Stomach (tissue), 9 donors: ENCODE data around the gene SRL. TPM values are rescaled to one million over a fixed set of nuclear protein-coding genes. Genes with fewer than 3 reads are reported as not detected.
A peak's percentile ranks its signal among the peaks of the same experiment; 100 is the strongest.

Source experiments
- DNase-seq, 2 donors: peaks; one replicate each; pipeline versions ENCODE4 v3.0.0 to v3.0.0-alpha.2; 2013 to 2019
- H3K27ac ChIP-seq, 5 donors: fragments of 200-600 bp in 4 of 5; sonication (generic) in 4 of 5; one replicate each; pipeline ENCODE4 v1.5.1; 2013 to 2019; ENCODE audit warnings: mild to moderate bottlenecking in 1 of 5, moderate library complexity in 1 of 5
- H3K27me3 ChIP-seq, 3 donors: fragments of 200-600 bp; sonication (generic); one replicate each; pipeline ENCODE4 v1.5.1; 2017 to 2019; ENCODE audit warnings: mixed run types in 1 of 3
- H3K36me3 ChIP-seq, 4 donors: fragments of 200-600 bp; sonication (generic); 1 replicate in 3 of 4; 2 replicates in 1 of 4; pipeline ENCODE4 v1.5.1; 2016 to 2019
- H3K4me1 ChIP-seq, 4 donors: fragments of 200-600 bp; sonication (generic); one replicate each; pipeline ENCODE4 v1.5.1; 2016 to 2019
- H3K4me3 ChIP-seq, 4 donors: fragments of 200-600 bp; sonication (generic) in 3 of 4; one replicate each; pipeline ENCODE4 v1.5.1; 2016 to 2019; ENCODE audit warnings: mild to moderate bottlenecking in 1 of 4
- H3K9me3 ChIP-seq, 4 donors: fragments of 200-600 bp; sonication (generic); one replicate each; pipeline ENCODE4 v1.5.1; 2016 to 2019
- EP300 ChIP-seq: sonication (generic); formaldehyde crosslinking; IDR thresholded peaks from one replicate; pipeline ENCODE4 v1.6.1; 2017; ENCODE audit warnings: antibody characterized with exemption
- POLR2A ChIP-seq, 4 donors: fragments of 450-650 bp; IDR thresholded peaks; one replicate each; pipeline ENCODE4 v1.6.1; 2016; ENCODE audit warnings: antibody characterized with exemption in 4 of 4, control low read depth in 2 of 4, mild to moderate bottlenecking in 1 of 4, moderate library complexity in 1 of 4
- POLR2AphosphoS5 ChIP-seq, 3 donors: sonication (generic); formaldehyde crosslinking; IDR thresholded peaks; one replicate each; pipeline ENCODE4 v1.6.1; 2016; ENCODE audit warnings: antibody characterized with exemption in 3 of 3
- WGBS, 5 donors: extraction: QIAGEN DNeasy Blood & Tissue Kit in 3 of 5; methylation state at CpG; one replicate each; pipeline versions ENCODE4 v1.1.5 to v1.1.7; 2013 to 2018; 5-methylcytosine and 5-hydroxymethylcytosine counted together
- intact Hi-C: fragments of 100-400 bp; cut with DNase I; formaldehyde crosslinking; loops from one replicate; pipeline ENCODE4 v1.15.1; 2023; ENCODE audit warnings: low total_unique reads
- polyA plus RNA-seq, 3 donors: library from polyadenylated mRNA; stranded (reverse); fragments of 200-250 nt; gene quantifications; one replicate each; pipeline ENCODE4 v1.2.3, GENCODE V29; 2013
- total RNA-seq, 5 donors: library from RNA; depleted of rRNA; stranded (reverse); fragments of >200 nt; gene quantifications; one replicate each; pipeline versions ENCODE4 v1.1.0 to v1.2.3, GENCODE V29; 2014 to 2016
- TF ChIP-seq, protein P1 (sequence below), 7 experiments: fragments of 450-650 bp in 4 of 7; fragments of 200-600 bp in 3 of 7; sonication (generic) in 3 of 7; IDR thresholded peaks; one replicate each; pipeline ENCODE4 v1.5.1; 2016 to 2019; ENCODE audit warnings: antibody characterized with exemption in 7 of 7, control low read depth in 2 of 7, mild to moderate bottlenecking in 1 of 7
- donor health status: healthy with polysubstance abuse.
- donor health status: Bipolar disorder and iron deficiency.
- donor health status: healthy.

The SRL gene
- total and polyA plus RNA-seq, 8 donors, result 0.31 to 1.5 (median 0.65) TPM; not detected in 4

GRCh38 chr16:4249530-4250308, 7.8 kb upstream of the SRL start:
- Histone ChIP-seq H3K4me3 (no peak overlapping the region), H3K27me3 (no peaks in the 10 kb centered on the region), H3K4me1 (peaks cover 0 to 20% (median 4%) of the 10 kb centered on the region in 4 donors), H3K36me3 (no peaks in the 10 kb centered on the region), H3K9me3 (no peaks in the 10 kb centered on the region), H3K27ac (no peak overlapping the region)
- WGBS, 5 donors, result 83 to 87% (median 83%) methylated on average over 12 of the region's 12 CpGs
- no peak for TF ChIP-seq POLR2A (IDR thresholded peaks at IDR 0.05)
- TF ChIP-seq EP300, result no peak
- no peak for TF ChIP-seq POLR2AphosphoS5 (IDR thresholded peaks at IDR 0.05)
- TF ChIP-seq, protein P1, sequence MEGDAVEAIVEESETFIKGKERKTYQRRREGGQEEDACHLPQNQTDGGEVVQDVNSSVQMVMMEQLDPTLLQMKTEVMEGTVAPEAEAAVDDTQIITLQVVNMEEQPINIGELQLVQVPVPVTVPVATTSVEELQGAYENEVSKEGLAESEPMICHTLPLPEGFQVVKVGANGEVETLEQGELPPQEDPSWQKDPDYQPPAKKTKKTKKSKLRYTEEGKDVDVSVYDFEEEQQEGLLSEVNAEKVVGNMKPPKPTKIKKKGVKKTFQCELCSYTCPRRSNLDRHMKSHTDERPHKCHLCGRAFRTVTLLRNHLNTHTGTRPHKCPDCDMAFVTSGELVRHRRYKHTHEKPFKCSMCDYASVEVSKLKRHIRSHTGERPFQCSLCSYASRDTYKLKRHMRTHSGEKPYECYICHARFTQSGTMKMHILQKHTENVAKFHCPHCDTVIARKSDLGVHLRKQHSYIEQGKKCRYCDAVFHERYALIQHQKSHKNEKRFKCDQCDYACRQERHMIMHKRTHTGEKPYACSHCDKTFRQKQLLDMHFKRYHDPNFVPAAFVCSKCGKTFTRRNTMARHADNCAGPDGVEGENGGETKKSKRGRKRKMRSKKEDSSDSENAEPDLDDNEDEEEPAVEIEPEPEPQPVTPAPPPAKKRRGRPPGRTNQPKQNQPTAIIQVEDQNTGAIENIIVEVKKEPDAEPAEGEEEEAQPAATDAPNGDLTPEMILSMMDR (IDR thresholded peaks at IDR 0.05), result no peak
- DNase-seq, result peak in 1 of 2 donors; percentile 24
- intact Hi-C loops, result no loop called here

DNA sequence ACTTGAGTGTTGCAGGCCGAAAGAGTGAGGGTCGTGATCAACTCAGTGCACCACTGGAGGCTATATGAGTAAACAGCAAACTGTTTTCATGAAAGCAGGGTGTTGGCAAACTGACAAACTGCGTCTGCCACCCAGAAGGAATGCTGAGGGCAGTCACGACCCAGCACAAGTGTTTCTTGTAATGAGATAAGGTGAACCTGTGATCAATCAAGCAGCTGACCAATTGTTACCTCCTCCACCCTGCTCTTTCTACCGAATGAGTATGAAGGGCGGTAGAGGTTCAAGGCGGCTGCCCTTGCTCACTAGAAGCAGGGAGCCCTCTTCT, 5.5 kb upstream of the SRL start:
- no peaks in the 10 kb centered on the region for H3K27me3 ChIP-seq
- H3K9me3 ChIP-seq, result no peaks in the 10 kb centered on the region
- H3K36me3 ChIP-seq, result no peaks in the 10 kb centered on the region
- WGBS, 5 donors, result 50 to 68% (median 52%) methylated on average over 7 of the region's 7 CpGs
- H3K27ac ChIP-seq, result no peak overlapping the region
- no peak overlapping the region for H3K4me3 ChIP-seq
- intact Hi-C loops, result no loop called here
- peaks cover 0 to 7% (median 0%) of the 10 kb centered on the region in 4 donors for H3K4me1 ChIP-seq
- peak in 1 of 2 donors; percentile 50 for DNase-seq
- TF ChIP-seq POLR2A (IDR thresholded peaks at IDR 0.05) (no peak), EP300 (no peak), POLR2AphosphoS5 (IDR thresholded peaks at IDR 0.05) (no peak)
- TF ChIP-seq, protein P1 (IDR thresholded peaks at IDR 0.05), result no peak

DNA sequence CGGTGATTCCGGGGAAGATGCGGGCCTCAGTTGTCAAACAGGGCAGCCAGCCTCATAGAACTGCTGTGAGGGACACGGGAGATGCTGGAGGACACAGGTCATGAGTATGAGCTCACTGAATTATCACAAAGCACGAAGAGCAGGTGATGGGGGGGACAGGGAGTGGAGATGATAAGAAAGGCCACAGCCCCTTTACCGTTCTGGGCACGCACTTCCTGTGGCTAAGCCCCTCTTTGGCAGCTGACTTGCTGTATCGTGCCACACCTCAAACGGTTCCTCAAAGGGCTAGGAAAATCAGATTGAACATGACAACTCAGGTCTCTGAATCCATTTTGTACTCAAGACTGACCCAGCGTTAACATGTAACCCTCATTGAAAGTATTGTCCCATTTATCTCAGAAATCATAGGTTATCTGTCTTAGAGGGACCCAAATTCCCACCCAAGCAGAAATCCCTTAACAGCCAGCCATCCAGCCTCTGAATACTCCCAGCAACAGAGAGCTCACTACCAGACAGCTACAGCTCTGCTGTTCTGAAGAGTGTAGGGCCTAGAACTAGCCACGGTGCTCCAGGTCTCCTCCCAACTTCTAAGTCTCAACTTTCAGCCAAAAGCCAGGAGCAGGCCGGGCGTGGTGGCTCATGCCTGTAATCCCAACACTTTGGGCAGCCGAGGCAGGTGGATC, 5.0 kb upstream of the SRL start:
- H3K4me3 ChIP-seq, result no peak overlapping the region
- TF ChIP-seq POLR2AphosphoS5 (IDR thresholded peaks at IDR 0.05) (no peak), POLR2A (IDR thresholded peaks at IDR 0.05) (no peak), EP300 (no peak)
- TF ChIP-seq, protein P1 (IDR thresholded peaks at IDR 0.05), result no peak
- no peak overlapping the region for H3K27ac ChIP-seq
- H3K9me3 ChIP-seq, result no peaks in the 10 kb centered on the region
- WGBS, 5 donors, result 62 to 77% (median 74%) methylated on average over 14 of the region's 14 CpGs
- H3K27me3 ChIP-seq, result no peaks in the 10 kb centered on the region
- peak in 1 of 2 donors; percentile 41 for DNase-seq
- no peaks in the 10 kb centered on the region for H3K36me3 ChIP-seq
- H3K4me1 ChIP-seq, result peaks cover 0 to 7% (median 0%) of the 10 kb centered on the region in 4 donors
- intact Hi-C loops, result no loop called here

- 65 to 82% (median 75%) methylated on average over 13 of the region's 13 CpGs for WGBS, 5 donors
- intact Hi-C loops, result no loop called here
- TF ChIP-seq POLR2A (IDR thresholded peaks at IDR 0.05) (no peak), EP300 (no peak), POLR2AphosphoS5 (IDR thresholded peaks at IDR 0.05) (no peak)
- TF ChIP-seq, protein P1 (IDR thresholded peaks at IDR 0.05), result no peak
Observed at GRCh38 chr16:4245077-4245791, 3.4 kb upstream of the SRL start.

More at GRCh38 chr16:4245077-4245791, 3.4 kb upstream of the SRL start:
- Histone ChIP-seq H3K27ac (no peak overlapping the region), H3K36me3 (no peaks in the 10 kb centered on the region), H3K9me3 (no peaks in the 10 kb centered on the region), H3K4me1 (peaks cover 0 to 7% (median 0%) of the 10 kb centered on the region in 4 donors), H3K4me3 (no peak overlapping the region), H3K27me3 (no peaks in the 10 kb centered on the region)
- peak in 1 of 2 donors; percentile 67 for DNase-seq
